Medulla oblongata (tissue), 1 donor: Measurements from ENCODE around the gene TMEM266.
"Not testable (repeated sequence)": the region's sequence is repeated elsewhere in the genome, so short reads cannot be mapped to it uniquely, and the experiment has no call there.

Source experiments
- DNase-seq: peaks from one replicate; pipeline ENCODE4 v3.0.0-alpha.2; 2015; ENCODE audit errors: extremely low spot score

TMEM266 gene, protein sequence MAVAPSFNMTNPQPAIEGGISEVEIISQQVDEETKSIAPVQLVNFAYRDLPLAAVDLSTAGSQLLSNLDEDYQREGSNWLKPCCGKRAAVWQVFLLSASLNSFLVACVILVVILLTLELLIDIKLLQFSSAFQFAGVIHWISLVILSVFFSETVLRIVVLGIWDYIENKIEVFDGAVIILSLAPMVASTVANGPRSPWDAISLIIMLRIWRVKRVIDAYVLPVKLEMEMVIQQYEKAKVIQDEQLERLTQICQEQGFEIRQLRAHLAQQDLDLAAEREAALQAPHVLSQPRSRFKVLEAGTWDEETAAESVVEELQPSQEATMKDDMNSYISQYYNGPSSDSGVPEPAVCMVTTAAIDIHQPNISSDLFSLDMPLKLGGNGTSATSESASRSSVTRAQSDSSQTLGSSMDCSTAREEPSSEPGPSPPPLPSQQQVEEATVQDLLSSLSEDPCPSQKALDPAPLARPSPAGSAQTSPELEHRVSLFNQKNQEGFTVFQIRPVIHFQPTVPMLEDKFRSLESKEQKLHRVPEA

DNA sequence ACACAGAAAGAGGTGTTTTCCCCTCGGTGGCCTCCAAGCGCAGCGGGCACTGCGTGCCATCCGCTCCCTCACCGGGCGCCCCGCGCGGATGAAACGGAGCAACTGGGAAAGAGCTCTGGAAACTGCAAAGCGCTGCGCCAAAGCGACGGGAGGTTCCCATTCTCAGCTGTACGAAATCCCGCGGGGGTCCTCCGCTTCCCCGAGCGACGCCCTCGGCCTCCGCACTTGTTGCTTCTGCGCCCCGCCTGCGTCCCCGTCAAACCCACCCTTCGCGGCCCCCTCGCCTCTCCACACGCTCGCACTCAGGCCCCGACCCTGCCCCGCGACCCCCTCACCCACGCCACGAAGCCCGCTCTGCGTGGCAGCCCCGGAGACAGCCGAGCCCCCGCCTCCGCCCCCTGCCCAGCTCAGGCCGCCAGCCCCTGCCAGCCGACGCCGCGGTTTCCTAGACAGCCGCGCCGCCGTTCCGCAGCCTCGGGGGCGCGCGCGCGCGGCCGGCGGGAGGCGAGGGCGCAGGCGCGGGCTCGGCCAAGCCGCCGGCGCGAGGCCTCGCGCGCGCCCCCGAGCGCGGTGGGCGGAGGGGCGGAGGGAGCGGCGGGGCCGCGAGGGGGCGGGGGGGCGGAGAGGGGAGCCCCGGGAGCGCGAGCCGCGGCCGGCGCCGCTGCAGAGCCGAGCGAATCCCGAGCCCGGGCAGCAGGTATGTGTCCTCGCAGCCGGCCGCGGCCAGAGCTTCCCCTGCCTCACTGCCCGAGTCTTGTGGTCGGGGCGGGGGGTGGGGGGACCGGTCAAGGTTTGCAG lies at the start of gene TMEM266:
Gene TMEM266 (plus strand): TSS at position 666 of the 798 bp plus-strand sequence. CDS start 74,279 bp downstream, outside the sequence.
- DNase-seq, result peak; percentile 43

DNA sequence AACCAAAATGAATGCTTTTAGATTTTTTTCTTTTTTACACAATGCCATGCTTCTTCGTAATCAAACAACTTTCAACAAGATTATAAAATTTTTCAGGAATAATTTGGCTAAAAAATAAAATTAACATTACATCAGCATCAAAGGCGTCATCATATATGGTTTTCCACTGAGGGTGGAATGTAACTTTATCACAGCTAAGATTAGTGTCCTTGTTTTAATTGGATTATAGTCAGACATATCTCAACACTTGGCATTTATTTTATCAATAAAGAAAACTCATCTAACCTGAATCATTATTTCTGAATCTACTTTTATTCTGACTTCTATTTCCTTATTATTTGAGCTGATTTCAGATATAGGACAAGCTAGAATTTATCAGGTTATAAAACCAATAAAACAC lies 49.2 kb upstream of the TMEM266 start:
- DNase-seq, result no peak

DNA sequence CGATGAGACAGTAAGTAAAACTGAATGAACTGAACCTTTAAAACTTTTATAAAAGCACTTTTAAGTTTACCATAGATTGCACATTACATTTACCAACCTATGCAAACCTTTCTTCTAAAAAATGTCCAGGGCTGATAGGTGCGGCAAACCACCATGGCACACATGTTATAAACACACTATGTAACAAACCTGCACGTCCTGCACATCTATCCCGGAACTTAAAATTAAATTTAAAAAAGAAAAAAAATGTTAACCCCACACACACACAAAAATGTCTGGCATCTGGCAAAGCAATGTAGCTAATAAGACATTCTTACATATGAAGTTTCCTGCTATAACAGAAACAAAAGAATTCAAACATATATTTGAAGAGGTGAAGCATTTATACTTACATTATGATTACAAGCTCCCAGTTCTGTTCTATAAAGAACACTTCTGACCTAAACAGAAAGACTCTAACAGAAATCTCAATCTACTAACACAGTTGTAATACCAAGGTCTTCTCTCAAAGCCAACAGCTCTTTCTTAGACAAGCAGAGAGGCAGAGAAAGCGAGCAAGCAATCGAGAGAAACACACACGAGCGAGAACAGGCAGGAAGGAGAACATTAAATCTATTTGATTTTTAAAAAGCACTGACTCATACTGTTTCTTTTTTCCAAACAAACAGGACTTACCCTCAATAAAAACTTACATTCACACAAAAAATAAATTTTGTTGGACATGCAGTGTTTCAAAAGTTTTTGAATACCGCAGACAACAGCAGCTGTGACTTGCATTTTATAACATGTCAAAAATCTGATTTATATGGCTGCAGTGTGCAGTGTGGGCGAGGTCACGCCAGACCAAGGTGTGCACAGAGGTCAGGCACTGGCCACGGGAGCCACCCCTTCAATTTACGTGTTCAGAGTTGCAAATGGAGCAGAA lies 47.9 kb upstream of the TMEM266 start, which contains the start of gene NRG4:
Gene NRG4 (minus strand): TSS at position 798 of the 925 bp plus-strand sequence. CDS start 1,194 bp downstream, outside the sequence.
- no peak for DNase-seq

DNA sequence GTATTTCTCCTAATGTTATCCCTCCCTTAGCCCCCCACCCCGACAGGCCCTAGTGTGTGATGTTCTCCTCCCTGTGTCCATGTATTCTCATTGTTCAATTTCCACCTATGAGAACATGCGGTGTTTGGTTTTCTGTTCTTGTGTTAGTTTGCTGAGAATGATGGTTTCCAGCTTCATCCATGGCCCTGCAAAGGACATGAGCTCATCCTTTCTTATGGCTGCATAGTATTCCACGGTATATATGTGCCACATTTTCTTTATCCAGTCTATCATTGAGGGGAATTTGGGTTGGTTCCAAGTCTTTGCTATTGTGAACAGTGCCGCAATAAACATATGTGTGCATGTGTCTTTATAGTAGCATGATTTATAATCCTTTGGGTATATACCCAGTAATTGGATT lies 46.3 kb upstream of the TMEM266 start:
- not testable (repeated sequence) for DNase-seq

DNA sequence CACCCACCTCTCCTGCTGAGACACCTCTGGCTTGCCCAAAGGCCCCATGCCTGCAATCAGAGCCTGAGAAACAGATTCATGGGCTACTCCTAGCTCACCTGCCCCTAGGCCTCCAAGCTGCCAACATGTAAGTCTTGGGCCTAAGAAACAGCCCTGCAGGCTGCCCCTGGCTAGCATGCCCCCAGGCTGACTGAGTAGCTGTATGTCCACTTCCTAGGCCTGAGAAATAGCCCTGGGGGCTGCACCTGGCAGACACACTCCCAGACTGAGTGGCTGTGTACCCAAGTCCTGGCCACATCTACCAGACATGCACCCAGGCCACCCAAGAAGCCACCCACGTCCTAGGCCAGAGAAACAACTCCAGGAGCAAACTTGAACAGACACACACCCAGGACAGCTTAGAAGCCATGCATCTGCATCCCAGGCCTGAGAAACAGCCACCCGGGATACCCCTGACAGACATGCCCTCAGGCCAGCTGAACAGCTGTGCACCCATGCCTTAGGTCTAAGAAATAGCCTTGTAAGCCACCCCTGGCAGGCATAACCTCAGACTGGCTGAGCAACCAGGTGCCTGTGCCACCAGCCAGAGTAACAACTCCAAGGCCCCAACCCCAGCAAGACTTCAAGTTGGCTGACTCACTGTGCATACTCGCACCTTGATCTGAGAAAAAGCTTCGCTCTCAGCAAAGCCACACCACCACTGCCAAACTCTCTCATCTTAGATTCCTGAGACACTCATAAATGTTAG lies 35.6 kb upstream of the TMEM266 start:
- DNase-seq, result no peak

DNA sequence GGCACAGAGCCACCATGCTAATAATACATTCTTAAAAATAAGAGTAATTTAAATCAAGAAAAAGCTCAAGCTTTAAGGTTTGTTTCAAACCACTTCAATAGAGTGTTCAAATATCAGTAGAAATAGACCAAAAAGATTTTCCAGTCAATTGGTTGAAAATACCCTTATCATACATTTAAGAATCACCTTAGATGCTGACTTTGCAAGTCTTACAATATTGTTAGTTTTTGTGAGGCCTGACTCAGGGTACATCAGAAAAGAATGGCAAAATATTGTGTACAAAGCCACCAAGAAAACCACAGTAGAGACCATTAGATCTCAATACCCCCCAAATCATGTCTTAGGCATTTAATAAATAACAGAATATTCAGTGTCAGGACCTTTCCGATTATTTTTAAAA lies 27.7 kb upstream of the TMEM266 start:
- DNase-seq, result no peak

DNA sequence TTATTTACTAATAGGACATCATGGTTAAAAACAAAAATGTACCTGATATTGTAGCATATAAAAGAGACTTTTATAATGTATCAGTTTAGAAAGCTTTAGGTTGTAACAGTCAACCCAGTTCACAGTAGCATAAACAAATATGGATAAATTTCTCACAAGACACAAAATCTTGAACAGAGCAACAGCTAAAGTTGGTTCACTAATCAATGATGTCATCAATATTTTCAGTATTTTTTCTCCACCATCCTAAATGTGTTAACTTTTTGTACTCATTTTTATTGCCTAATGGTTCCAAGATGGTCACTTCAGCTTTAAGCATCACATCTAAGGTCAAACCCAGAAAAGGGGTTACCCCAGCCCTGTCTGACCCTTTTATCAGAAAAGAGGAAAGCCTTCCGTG lies 26.3 kb upstream of the TMEM266 start:
- no peak for DNase-seq

DNA sequence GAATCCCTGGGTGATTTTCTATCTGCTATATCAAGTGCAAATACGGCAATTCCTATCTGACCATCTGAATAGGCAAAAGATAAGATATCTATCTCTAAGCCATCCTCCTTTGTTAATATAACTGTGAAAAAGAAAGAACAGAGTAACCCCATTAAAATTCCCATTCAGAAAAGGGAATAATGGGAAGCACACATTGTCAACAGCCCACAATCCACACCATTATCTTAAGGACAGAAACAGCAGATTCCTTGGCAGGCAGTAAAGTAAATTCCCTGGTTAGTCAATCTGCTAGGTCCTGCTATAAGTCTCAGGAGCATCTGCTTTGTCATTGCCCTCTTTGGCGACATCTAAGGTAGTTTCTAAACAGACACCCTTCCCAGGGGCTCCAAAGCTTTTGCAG lies 25.7 kb upstream of the TMEM266 start:
- DNase-seq, result no peak

DNA sequence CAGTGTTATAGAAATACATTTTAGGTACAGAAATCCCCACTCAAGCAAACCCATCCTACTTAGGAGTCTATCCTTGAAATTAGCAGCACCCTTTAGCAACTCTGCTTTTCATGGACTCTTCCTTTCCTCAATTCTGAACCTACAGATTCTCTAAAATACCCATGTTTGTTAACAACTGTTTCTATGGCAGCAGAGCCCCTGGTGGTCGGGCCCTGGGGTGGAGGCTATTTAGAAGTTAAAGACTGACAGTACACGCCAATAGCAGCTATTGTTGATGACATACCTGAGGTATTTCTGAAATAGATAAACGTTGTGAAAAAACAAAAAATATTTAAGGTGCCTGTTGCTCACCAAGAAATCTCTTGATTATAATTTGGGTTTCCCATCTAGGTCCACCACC lies 24.2 kb upstream of the TMEM266 start:
- no peak for DNase-seq

DNA sequence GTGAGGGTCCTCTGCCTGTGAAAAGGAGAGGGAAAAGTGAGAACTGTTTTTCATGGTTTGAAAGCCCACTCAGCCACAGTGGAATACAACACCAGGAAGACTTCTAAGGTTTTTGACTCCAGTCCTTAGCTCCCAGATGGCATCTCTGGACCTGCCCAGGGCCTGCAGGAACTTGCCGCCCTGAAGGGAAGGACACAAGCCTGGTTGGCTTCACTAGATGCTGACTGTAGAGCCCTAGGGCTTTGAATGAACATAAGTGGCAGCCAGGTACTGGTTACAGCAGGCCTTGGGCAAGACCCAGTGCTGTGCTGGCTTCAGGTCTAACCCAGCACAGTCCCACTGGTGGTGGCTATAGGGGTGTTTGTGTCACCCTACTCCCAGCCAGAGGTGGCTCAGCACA lies 21.3 kb upstream of the TMEM266 start:
- no peak for DNase-seq

DNA sequence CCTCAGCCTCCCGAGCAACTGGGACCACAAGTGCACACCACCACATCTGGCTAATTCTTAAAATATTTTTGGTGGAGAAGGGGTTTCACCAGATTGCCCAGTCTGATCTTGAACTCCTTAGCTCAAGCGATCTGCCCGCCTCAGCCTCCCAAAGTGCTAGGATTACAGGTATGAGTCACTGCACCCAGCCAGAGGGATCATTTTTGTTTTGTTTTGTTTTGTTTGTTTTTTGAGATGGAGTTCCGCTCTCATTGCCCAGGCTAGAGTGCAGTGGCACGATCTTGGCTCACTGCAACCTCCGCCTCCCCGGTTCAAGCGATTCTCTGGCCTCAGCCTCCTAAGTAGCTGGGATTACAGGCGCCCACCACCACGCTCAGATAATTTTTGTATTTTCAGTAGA lies 5.6 kb upstream of the TMEM266 start:
- DNase-seq, result not testable (repeated sequence)

DNA sequence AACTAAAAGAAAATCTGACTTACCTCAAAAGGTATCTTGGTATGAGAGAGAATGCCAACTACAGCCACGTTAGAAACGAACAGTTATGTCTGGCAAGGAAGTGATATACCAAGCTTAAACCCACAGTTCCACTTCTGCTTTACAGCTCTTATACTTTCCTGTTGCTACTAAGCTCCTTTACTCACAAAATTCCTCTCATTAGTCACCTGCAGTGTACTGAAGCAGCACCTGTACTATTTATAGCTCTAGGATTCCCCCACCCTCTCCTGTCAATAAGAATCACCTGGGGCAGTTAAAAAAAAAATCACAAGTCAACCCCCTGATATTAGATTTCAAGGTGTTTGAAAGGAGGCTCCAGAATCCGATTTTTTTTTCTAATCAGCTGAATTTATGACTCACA lies 2.9 kb upstream of the TMEM266 start:
- DNase-seq, result peak; percentile 20

DNA sequence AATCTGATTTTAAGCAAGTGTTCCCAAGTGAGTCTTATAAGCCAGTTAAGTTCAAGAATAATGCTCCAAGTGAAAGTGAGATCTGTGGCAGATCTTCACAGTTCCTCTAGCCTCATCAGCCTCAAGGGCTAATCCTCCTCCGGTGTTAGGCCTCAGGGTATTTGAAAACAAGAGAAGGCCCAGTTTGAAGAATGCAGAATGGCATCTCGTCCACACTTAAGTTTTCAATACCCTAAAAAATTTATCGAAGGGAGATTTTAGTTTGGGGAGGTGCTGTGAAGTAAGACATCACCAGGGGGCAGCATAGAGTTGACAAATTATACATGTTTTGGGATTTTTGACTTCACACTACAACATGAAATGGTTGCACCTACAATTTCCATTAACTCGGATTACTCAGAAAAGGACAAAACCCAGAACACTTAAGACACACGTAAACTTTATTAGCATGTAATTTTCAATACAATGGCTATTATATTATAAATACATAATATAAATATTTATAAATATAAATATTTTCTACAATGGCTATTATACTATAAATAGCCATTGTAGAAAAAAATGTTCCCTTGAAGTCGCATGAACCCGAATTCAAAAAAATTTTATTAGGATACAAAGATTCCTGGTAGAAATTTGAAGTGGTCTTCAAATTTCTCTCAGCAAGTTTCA lies 2.3 kb upstream of the TMEM266 start:
- DNase-seq, result peak; percentile 56

DNA sequence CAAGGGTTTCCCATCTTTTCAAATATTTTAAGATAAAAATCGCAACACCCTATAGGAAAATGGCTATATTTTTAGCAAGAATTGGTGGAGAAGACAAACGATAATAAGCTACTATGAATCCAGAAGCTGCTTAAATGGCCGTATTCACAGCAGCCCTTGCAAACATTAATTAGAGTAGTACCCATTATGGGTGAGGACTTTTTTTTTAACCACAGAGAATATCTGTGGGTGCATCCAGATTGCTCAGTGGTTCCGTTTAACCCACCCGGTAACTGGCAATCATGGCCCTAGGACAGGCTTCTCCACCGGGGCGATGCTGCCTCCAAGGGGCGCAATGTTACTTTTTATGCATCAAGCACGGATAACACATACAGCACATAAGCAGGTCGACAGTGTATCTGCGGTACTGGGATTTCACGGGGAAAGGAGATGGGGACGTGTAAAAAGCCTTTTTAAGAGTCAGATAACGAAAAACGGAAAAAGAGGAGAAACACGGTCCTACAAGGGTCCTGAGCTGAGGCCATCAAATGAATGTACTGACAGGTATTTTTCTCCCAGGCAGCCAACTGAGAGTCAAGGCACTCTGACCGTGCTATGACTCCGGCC lies 968 bp upstream of the TMEM266 start:
- peak; percentile 33 for DNase-seq

DNA sequence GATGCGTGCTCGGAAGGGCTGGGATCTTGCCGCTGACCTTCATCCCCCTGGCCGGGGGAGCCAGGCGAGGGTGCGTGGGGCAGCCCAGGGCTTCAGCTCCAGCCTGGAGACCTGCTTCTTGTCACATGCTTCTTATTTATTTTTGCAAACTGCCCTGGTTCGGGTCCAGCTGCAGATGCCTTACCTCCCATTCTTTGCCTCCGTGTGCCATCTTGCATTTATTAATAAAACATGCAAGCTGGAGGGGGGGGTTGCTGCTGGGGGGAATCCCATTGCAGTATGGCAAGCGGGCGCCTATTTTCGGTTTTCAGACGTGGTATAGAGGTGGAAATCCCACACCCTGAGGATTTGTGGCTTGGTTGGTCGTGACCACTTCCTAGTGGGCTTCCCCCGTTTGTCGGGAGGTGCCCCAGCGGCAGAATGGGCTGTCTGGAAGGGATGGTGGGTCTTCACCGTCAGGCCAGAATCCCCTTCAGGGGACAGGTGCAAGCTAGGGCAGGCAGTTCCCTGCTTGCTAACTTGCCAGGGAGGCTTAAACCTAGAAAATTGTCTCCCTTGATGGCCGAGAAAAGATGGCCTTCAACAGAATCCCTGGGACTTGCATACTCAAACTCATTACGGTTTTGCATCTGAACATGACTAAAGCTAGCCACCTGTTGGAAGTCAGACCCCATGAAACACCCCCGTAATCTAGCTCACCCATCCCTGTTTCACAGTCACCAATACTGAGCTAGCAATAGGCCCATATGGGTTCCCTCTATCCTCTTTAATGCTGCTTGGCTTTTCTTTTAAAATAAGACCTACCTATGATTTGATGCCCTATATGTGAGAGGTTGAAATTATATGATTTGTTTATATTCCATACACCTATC lies 569 bp downstream of the TMEM266 start:
- no peak for DNase-seq

DNA sequence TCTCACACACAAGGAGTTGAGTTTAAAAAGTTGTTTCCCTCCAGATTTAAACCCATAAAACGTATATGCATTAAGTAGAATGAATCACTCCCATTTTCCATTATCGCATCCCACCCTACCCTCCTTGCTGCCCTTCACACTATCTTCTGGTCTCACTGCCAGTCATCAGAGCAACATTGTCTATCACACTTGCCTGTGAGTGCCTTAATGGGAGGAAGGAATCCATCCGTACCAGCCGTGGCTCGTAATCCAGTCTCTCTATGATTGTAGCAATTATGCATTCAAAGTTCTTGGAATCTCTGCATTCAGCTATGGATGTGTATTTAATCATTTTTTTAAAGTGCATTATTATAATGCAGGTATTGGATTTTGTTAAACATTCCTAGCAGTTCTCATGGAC lies 1.9 kb downstream of the TMEM266 start:
- no peak for DNase-seq

DNA sequence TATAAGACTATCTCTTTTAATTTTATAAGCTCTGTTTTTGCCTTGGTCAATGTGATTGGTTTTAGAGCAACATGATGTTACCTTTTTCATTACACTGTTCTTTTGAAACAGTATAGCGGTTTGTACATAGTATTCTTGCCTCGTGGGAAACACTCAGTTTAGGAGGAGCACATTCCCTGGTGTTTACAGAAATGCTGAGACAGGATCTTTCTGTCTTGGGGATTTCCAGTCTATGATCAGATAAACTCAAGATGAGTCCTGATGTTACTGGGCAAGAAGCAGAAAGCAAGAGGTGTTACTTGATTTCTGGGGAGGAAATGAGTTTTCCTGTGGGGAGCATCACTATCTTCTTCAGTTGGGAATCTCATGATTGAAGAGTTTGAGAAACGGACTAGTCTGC lies 2.5 kb downstream of the TMEM266 start:
- no peak for DNase-seq

DNA sequence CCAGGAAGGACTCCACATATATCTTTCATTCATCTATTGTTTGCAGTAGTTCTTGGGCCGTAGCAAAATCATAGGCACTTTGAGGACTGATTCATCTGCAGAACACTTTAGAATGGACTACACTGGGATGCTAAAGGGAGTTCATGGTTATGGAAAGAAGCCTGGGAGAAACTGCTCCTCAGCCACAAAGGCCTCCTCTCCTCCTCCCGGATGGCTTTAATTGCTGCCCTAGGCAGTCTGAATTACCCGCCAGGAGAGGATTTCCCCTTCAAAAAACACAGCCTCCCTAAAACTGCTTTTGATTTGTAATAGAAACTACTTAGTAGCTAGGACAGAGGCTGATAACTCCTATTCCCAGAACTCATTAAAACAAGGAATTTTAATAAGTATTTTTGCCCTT lies 4.6 kb downstream of the TMEM266 start:
- DNase-seq, result no peak

DNA sequence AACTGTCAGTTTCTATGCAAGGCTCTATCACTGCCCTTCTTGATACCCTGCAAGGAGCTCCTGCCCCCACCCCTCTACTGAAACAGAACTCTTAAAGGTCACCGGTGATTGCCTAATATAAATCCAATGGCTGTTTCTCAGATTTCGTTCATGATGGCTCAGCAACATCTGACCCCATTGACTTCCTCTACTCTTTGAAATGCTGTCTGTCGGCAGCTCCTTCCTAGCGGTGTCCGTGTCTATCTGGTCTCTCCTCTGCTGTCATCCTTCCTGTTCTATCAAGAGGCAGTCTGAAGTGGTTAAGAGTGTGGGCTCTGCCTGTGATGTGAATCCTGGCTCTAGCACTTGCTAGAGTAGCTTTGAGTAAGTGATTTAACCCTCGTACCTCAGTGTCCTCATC lies 5.5 kb downstream of the TMEM266 start:
- DNase-seq, result no peak
